Body of pancreas (tissue), 4 donors: Measurements from ENCODE around the gene MISFA. TPM values are rescaled to one million over a fixed set of nuclear protein-coding genes. Genes with fewer than 3 reads are reported as not detected.
"Not testable (repeated sequence)": the region's sequence is repeated elsewhere in the genome, so short reads cannot be mapped to it uniquely, and the experiment has no call there.

Source experiments
- ATAC-seq: fragments of 150-250 bp; one replicate; pipeline ENCODE4 v1.9.1; 2016
- DNase-seq, 4 donors: peaks; one replicate each; pipeline ENCODE4 v3.0.0-alpha.2; 2019
- H3K27ac ChIP-seq, 4 donors: fragments of 200-600 bp; sonication (generic); 1 replicate in 3 of 4; 2 replicates in 1 of 4; pipeline versions ENCODE4 v1.5.1 to v1.6.1; 2016 to 2019; ENCODE audit warnings: mild to moderate bottlenecking in 1 of 4, mixed read lengths in 1 of 4, moderate library complexity in 1 of 4
- H3K27me3 ChIP-seq, 2 donors: fragments of 200-600 bp; sonication (generic); one replicate each; pipeline ENCODE4 v1.6.0; 2016; ENCODE audit warnings: mild to moderate bottlenecking in 1 of 2
- H3K36me3 ChIP-seq, 2 donors: fragments of 200-600 bp; sonication (generic); replicated peaks in 1 of 2; 2 replicates each; pipeline ENCODE4 v1.5.1; 2016; ENCODE audit warnings: low read depth in 2 of 2; ENCODE audit not compliant: insufficient read depth in 1 of 2
- H3K4me1 ChIP-seq: fragments of 200-600 bp; sonication (generic); one replicate; pipeline ENCODE4 v1.6.0; 2016
- H3K4me3 ChIP-seq, 2 donors: fragments of 200-600 bp; sonication (generic); 1 replicate in 1 of 2; 2 replicates in 1 of 2; pipeline ENCODE4 v1.5.1; 2016 to 2019
- H3K9me3 ChIP-seq, 3 donors: fragments of 200-600 bp; sonication (generic); 1 replicate in 2 of 3; 2 replicates in 1 of 3; pipeline ENCODE4 v1.5.1; 2016
- POLR2A ChIP-seq, 3 donors: fragments of 450-650 bp; IDR thresholded peaks; one replicate each; pipeline ENCODE4 v1.6.1; 2016; ENCODE audit warnings: antibody characterized with exemption in 3 of 3, mild to moderate bottlenecking in 2 of 3
- WGBS, 2 donors: methylation state at CpG; one replicate each; pipeline ENCODE4 v1.1.5; 2017; 5-methylcytosine and 5-hydroxymethylcytosine counted together
- intact Hi-C: fragments of 100-400 bp; cut with DNase I; formaldehyde crosslinking; loops from one replicate; pipeline ENCODE4 v1.15.1; 2023
- total RNA-seq, 2 donors: library from RNA; depleted of rRNA; stranded (reverse); fragments of >200 nt; gene quantifications; one replicate each; pipeline ENCODE4 v1.1.0, GENCODE V29; 2016
- TF ChIP-seq, protein P1 (sequence below), 7 experiments: fragments of 450-650 bp in 4 of 7; fragments of 200-600 bp in 3 of 7; sonication (generic) in 3 of 7; IDR thresholded peaks; one replicate each; pipeline ENCODE4 v1.5.1; 2016 to 2019; ENCODE audit warnings: antibody characterized with exemption in 7 of 7

The MISFA gene
- total RNA-seq, 2 donors from 2014 or later: not detected

DNA sequence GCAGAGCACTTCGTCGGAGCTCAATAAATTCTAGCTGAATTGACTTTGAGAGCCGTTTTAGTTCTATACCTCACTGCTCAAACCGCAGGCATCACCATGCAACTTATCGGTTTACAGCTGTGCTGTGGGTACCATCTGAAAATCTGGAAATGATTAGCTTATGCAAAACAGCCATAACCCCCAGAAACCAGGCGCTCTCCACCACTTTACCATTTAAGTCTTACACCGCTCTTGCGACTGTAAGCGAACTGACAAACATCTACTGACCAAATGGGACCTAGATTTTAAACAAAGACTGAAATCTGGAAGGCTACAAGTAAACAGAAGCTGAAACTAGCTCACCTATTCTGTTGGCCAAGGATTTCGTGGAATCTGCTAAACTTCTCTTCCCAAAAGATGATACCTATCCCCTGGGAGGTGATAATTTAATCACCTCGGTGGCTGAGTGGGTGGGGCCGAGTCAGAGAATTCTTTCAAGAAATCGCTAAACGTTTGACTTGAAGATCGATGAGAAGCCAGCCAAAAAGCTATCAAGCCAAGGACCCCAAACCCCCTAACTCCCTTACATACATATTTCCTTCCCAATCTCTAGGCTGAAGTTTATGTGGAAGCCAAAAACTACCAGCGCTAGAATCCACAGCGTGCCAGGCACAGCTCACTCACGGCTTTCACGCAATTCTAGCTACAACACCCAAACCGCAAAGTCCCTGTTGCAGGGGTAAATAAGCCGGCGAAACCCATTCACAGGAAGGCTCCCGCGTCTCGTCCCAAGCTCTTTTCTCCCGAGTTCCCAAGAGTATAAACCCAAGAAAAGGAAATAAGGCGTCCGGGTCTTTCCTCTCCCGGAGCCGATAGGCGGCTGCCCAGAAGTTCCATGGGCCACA is 33.9 kb downstream of the MISFA start:
- Histone ChIP-seq H3K4me1 (peaks cover 23% of the 10 kb centered on the region), H3K9me3 (no peaks in the 10 kb centered on the region), H3K27ac (peak overlapping the region; percentile 88 to 96 (median 94)), H3K36me3 (no peaks in the 10 kb centered on the region), H3K27me3 (no peaks in the 10 kb centered on the region), H3K4me3 (peak overlapping the region; percentile 65 to 70)
- DNase-seq: peak in 1 of 4 donors; percentile 11
- TF ChIP-seq POLR2A (IDR thresholded peaks at IDR 0.05): no peak
- TF ChIP-seq, protein P1, sequence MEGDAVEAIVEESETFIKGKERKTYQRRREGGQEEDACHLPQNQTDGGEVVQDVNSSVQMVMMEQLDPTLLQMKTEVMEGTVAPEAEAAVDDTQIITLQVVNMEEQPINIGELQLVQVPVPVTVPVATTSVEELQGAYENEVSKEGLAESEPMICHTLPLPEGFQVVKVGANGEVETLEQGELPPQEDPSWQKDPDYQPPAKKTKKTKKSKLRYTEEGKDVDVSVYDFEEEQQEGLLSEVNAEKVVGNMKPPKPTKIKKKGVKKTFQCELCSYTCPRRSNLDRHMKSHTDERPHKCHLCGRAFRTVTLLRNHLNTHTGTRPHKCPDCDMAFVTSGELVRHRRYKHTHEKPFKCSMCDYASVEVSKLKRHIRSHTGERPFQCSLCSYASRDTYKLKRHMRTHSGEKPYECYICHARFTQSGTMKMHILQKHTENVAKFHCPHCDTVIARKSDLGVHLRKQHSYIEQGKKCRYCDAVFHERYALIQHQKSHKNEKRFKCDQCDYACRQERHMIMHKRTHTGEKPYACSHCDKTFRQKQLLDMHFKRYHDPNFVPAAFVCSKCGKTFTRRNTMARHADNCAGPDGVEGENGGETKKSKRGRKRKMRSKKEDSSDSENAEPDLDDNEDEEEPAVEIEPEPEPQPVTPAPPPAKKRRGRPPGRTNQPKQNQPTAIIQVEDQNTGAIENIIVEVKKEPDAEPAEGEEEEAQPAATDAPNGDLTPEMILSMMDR (IDR thresholded peaks at IDR 0.05): no peak
- ATAC-seq: no peak
- intact Hi-C loops: no loop called here
- 2 to 6% methylated on average over 31 of the region's 31 CpGs for WGBS, 2 donors

DNA sequence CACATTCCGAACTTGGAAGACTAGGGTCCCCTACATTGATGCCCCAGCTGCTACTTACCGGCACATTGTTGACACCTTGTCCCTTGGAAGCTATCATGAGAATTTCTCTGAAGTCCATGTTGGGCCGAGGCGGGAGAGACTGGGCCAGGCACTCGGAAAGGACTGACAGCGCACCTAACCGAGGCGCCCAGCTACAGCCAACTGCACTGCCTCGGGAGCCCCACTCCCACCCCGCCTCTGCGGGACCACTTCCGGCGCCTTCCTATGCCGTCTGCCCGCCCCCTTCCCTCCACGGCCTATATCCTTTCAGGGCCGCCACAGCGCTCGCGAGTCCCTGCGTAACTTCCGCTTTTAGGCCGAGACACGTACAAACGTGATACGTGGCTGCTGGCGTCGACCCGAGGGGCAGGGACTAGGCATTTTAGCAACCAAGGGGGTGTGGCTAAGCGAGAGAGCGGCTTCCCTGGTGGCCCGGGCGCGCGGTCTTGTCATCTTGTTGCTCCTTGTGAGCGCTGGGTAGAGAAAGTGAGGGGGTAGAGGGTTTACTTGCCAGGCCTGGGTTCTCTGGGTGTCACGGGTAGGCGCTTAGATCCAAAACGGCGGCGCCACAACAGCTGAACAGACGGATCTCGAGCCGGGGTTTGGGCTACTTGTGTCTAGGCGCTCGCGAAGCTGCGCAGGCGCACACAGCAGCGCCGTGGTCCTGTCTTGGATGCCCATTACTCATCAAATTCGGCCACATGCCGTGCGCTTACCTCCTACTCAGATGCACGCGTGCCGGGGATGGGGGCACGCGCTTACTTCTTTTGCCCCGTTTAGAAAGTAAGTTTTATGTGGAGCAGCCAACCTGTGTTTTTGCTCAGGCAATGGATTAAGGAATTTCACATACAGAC is 34.8 kb downstream of the MISFA start, which contains the start of gene SPTY2D1:
Gene SPTY2D1 (minus strand): TSS at position 203 of the 893 bp plus-strand sequence. CDS start 85 bp downstream, at position 118.
- no peaks in the 10 kb centered on the region for H3K36me3 ChIP-seq
- DNase-seq (peak; percentile 99 to 100 (median 100)), ATAC-seq (peak; percentile 100)
- H3K27me3 ChIP-seq: no peaks in the 10 kb centered on the region
- intact Hi-C loops: no loop called here
- WGBS, 2 donors: 0 to 1% methylated on average over 24 to 60 of the region's 60 CpGs
- H3K4me1 ChIP-seq: peaks cover 23% of the 10 kb centered on the region
- H3K4me3 ChIP-seq: peak within 1 kb of the TSS; percentile 65 to 70
- H3K27ac ChIP-seq: peak within 1 kb of the TSS; percentile 88 to 96 (median 94)
- TF ChIP-seq, protein P1 (IDR thresholded peaks at IDR 0.05): peak in 3 of 7 experiments; percentile 33 to 43 (median 40)
- TF ChIP-seq POLR2A (IDR thresholded peaks at IDR 0.05): peak; percentile 83 to 97 (median 93)
- no peaks in the 10 kb centered on the region for H3K9me3 ChIP-seq

- 27 to 35% methylated on average over 1 of the region's 1 CpG for WGBS, 2 donors
- Histone ChIP-seq H3K9me3 (no peaks in the 10 kb centered on the region), H3K27ac (no peak overlapping the region), H3K4me3 (no peak overlapping the region), H3K36me3 (no peaks in the 10 kb centered on the region), H3K4me1 (no peaks in the 10 kb centered on the region), H3K27me3 (no peaks in the 10 kb centered on the region)
- no peak for TF ChIP-seq POLR2A (IDR thresholded peaks at IDR 0.05)
- TF ChIP-seq, protein P1 (IDR thresholded peaks at IDR 0.05): no peak
- ATAC-seq: no peak
- DNase-seq: no peak
- intact Hi-C loops: no loop called here
Measured at GRCh38 chr11:18641677-18642076, 42.1 kb downstream of the MISFA start.

GRCh38 chr11:18643034-18643433 is 43.4 kb downstream of the MISFA start:
- DNase-seq, H3K9me3 ChIP-seq, H3K36me3 ChIP-seq, H3K27ac ChIP-seq, H3K4me3 ChIP-seq, intact Hi-C loops, H3K27me3 ChIP-seq, ATAC-seq, H3K4me1 ChIP-seq: not testable (repeated sequence)
- 68 to 79% methylated on average over 4 of the region's 4 CpGs for WGBS, 2 donors

DNA sequence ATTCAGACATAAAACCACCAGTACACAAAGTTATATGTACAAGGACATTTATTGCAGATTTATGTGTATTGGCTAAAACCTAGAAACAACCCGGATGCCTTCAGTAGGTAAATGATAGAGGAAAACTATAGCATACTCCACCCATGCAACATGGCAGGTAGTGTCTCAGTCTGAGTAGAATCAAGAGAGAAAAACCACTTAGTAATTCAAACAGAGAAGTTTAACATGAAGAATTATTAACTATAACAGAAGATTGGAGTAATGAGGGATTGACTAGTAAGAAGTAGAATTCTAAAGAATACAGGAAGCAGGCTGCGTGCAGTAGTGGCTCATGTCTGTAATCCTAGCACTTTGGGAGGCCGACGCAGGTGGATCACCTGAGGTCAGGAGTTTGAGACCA is 50.8 kb downstream of the MISFA start:
- H3K4me3 ChIP-seq: no peak overlapping the region
- 69 to 90% methylated on average over 4 of the region's 4 CpGs for WGBS, 2 donors
- intact Hi-C loops: no loop called here

More for the DNA sequence above, 50.8 kb downstream of the MISFA start:
- no peak for TF ChIP-seq POLR2A (IDR thresholded peaks at IDR 0.05)
- TF ChIP-seq, protein P1 (IDR thresholded peaks at IDR 0.05): no peak
- Histone ChIP-seq H3K36me3 (no peaks in the 10 kb centered on the region), H3K27ac (no peak overlapping the region), H3K4me1 (no peaks in the 10 kb centered on the region), H3K9me3 (no peaks in the 10 kb centered on the region), H3K27me3 (no peaks in the 10 kb centered on the region)
- no peak for ATAC-seq
- DNase-seq: no peak
